Gastrocnemius medialis (tissue), 4 donors: ENCODE data around the gene ATXN7L1.

Experiments
- POLR2A ChIP-seq, 2 donors: fragments of 450-650 bp; IDR thresholded peaks; one replicate each; pipeline ENCODE4 v1.6.1; 2017; ENCODE audit warnings: antibody characterized with exemption in 2 of 2, mild to moderate bottlenecking in 2 of 2, moderate library complexity in 2 of 2
- TF ChIP-seq, protein P1 (sequence below), 5 experiments: fragments of 450-650 bp in 3 of 5; fragments of 200-600 bp in 2 of 5; sonication (generic) in 2 of 5; IDR thresholded peaks in 4 of 5; conservative IDR thresholded peaks in 1 of 5; 1 replicate in 4 of 5; 2 replicates in 1 of 5; pipeline ENCODE4 v1.5.1; 2016 to 2019; ENCODE audit warnings: antibody characterized with exemption in 5 of 5, mild to moderate bottlenecking in 3 of 5, moderate library complexity in 3 of 5

DNA sequence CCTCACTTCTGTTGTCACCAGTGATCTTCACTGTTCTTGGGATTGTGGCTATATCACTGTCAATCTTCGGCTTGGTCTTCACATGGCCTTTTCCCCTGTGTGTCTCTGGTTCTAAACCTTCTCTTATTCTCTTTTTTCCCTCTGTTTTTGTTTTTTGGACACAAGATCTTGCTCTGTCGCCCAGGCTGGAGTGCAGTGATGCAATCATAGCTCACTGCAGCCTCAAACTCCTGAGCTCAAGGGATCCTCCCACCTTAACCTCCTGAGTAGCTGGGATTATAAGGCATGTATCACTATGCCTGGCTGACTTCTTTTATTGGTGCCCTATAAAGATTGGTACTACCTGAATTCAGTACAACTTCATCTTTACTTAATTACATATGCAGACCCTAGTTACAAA is 151.7 kb downstream of the ATXN7L1 start:
- TF ChIP-seq, protein P1, sequence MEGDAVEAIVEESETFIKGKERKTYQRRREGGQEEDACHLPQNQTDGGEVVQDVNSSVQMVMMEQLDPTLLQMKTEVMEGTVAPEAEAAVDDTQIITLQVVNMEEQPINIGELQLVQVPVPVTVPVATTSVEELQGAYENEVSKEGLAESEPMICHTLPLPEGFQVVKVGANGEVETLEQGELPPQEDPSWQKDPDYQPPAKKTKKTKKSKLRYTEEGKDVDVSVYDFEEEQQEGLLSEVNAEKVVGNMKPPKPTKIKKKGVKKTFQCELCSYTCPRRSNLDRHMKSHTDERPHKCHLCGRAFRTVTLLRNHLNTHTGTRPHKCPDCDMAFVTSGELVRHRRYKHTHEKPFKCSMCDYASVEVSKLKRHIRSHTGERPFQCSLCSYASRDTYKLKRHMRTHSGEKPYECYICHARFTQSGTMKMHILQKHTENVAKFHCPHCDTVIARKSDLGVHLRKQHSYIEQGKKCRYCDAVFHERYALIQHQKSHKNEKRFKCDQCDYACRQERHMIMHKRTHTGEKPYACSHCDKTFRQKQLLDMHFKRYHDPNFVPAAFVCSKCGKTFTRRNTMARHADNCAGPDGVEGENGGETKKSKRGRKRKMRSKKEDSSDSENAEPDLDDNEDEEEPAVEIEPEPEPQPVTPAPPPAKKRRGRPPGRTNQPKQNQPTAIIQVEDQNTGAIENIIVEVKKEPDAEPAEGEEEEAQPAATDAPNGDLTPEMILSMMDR (IDR thresholded peaks at IDR 0.05 in 4 of 5, conservative IDR thresholded peaks at IDR 0.05 in 1 of 5): no peak
- no peak for TF ChIP-seq POLR2A (IDR thresholded peaks at IDR 0.05)
